H1 (cell line): ENCODE measurements around the gene R3HDM2. TPM values are rescaled to one million over a fixed set of nuclear protein-coding genes. Genes with fewer than 3 reads are reported as not detected.

Experiments used
- BACH1 ChIP-seq: IDR thresholded peaks from 2 replicates; pipeline ENCODE4 v1.6.1; 2012; ENCODE audit warnings: low read length, improper control_type of control experiment
- BCL11A ChIP-seq, 2 experiments: IDR thresholded peaks; one replicate each; pipeline ENCODE4 v1.6.1; 2011; ENCODE audit warnings: low read depth in 2 of 2, low read length in 2 of 2, mild to moderate bottlenecking in 2 of 2
- CHD7 ChIP-seq: fragments of 300-600 bp; sonication (generic); IDR thresholded peaks from 2 replicates; pipeline ENCODE4 v1.7.1; 2012; ENCODE audit warnings: low read length, moderate library complexity, mild to moderate bottlenecking, inconsistent platforms; ENCODE audit not compliant: insufficient replicate concordance
- JUND ChIP-seq: IDR thresholded peaks from 2 replicates; pipeline ENCODE4 v1.6.1; 2011; ENCODE audit warnings: mild to moderate bottlenecking, improper control_type of control experiment, low read length
- PHF8 ChIP-seq: fragments of 200-600 bp; sonication (generic); conservative IDR thresholded peaks from 2 replicates; pipeline ENCODE4 v1.7.1; 2012; ENCODE audit warnings: low read depth, mild to moderate bottlenecking, inconsistent platforms, low read length, moderate library complexity
- RXRA ChIP-seq: IDR thresholded peaks from 2 replicates; pipeline ENCODE4 v1.6.1; 2011; ENCODE audit warnings: low read depth, mild to moderate bottlenecking, low read length, moderate library complexity; ENCODE audit not compliant: insufficient read depth
- SP4 ChIP-seq: IDR thresholded peaks from 2 replicates; pipeline ENCODE4 v1.6.1; 2012; ENCODE audit warnings: low read length, inconsistent platforms
- ZNF274 ChIP-seq: IDR thresholded peaks from 2 replicates; pipeline ENCODE4 v1.7.0; 2012; ENCODE audit warnings: low read length, borderline replicate concordance; ENCODE audit errors: extremely low read depth
- polyA plus RNA-seq, 7 experiments: library from polyadenylated mRNA; depleted of rRNA in 3 of 7; stranded (reverse) in 5 of 7; unstranded in 2 of 7; fragments of >200 nt in 5 of 7; fragments of 200-250 nt in 2 of 7; gene quantifications; 1 replicate in 5 of 7; 2 replicates in 1 of 7; 4 replicates in 1 of 7; pipeline versions ENCODE4 v1.2.1 to v1.2.3, GENCODE V29; 2011 to 2013; ENCODE audit warnings: missing spikeins in 2 of 7, mixed read lengths in 2 of 7
- total RNA-seq: library from RNA; stranded (reverse); fragmentation: NEBNext Ultra II Directional; extraction: Animal tissue kit (Norgen Biotek cat#: 25700); gene quantifications from 2 replicates; pipeline ENCODE4 v1.2.1, GENCODE V29; 2021

The R3HDM2 gene
- total and polyA plus RNA-seq, 2 of the 8 experiments (the other 6 are each of a cell fraction or from before 2014, with no cell fraction given), result 25.6 to 27.0 TPM

- no peak for TF ChIP-seq CHD7
- no peak for TF ChIP-seq BACH1
- no peak for TF ChIP-seq RXRA
- no peak for TF ChIP-seq SP4
- TF ChIP-seq ZNF274, result no peak
- no peak for TF ChIP-seq JUND
- TF ChIP-seq PHF8, result no peak
- TF ChIP-seq BCL11A (IDR thresholded peaks at IDR 0.05; ENCODE audit: low read depth in 2 of 2, low read length in 2 of 2), result no peak
- TF ChIP-seq, all 59 proteins: peak for 0
These were observed 19.2 kb upstream of the R3HDM2 start (continued) for GRCh38 chr12:57450057-57450456.
